Ramos (cell line): ENCODE data around the gene CHRNB1.

ENCODE experiments used
- in situ Hi-C: fragments of 300-500 bp; cut with MboI; formaldehyde crosslinking; loops from one replicate; pipeline ENCODE4 v1.14.3; 2022; ENCODE audit warnings: low sequenced_read_pairs; ENCODE audit not compliant: unreplicated experiment

Gene CHRNB1

GRCh38 chr17:7436556-7437368 is 8.1 kb upstream of the CHRNB1 start:
- in situ Hi-C loops = no loop called here

GRCh38 chr17:7437369-7437863 is 7.4 kb upstream of the CHRNB1 start:
- in situ Hi-C loops = no loop called here

- in situ Hi-C loops = no loop called here
Measured at GRCh38 chr17:7437950-7438614, 6.8 kb upstream of the CHRNB1 start.

DNA sequence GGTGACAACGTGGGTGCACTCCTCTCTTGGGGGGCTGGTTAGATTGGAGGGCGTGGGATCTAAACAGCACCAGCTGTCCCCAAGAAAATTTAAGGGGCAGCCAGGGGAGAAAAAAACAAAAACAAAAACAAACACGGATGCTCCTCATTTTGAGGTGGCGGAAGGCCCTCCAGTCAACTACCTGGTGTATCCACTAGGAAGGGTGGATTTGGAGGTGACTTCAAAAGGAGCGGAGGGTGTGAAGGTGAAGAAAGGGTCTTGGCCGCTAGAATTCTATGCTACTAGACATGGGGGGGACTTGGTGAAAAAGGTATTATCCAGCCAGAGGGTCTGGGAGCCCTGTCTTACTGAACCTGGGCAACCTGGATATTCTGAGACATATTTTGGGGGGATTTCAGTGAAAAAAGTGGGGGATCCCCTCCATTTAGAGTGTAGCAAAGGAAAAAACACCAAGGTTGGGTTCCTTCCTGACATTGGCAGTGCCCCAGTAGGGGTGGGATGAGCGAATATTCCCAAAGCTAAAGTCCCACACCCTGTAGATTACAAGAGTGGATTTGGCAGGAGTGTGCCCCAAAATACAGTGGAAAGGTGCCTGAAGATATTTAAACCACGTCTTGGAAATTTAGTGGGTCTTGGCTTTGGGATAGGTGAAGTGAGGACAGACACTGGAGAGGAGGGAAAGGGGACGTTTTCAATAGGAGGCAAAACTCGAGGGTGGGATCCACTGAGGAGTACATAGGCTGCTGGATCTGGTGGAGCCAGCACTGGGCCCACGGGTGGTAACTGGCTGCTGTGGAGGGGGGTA is 6.0 kb upstream of the CHRNB1 start:
- in situ Hi-C loops = no loop called here

- in situ Hi-C loops = no loop called here
Measured at GRCh38 chr17:7439462-7440112, 5.3 kb upstream of the CHRNB1 start, which contains the start of gene FGF11. Gene FGF11 (plus strand): TSS chr17:7439512. CDS start chr17:7439621, 109 bp downstream.

DNA sequence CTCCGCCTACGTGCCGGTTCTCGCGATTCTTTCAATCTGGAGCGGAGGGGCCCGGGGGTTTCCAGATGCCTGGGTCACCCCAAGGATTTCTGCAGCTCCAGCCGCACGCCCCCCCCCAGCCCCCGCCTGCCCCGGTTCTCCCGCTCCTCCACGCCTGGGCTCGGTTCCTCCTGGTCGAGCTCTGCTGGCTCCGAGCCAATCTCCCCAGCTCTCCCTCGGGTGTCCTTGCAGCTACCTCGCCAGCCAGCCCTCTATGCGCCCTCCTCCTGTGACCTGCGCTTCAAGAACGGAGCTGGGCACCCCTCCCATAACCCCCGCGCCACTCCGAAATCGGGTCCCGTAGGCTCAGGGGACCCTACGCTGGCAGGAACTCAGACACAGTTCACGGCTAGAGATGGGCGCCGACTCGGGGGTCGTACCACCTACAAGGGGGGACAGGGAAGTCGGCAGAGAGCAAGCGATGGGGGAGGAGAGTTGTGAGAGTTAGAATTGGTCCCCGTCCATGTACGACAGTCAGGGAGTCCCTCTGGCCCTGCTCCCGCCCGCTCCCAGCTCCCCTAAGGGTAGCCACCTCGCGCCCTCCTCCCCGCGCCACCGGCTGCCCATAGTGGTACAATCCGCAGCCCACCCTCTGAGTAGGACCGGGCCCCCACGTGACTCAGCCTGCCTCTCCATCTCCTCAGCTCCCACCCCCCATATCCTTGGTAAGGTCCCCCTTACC is 4.6 kb upstream of the CHRNB1 start:
- in situ Hi-C loops = no loop called here

DNA sequence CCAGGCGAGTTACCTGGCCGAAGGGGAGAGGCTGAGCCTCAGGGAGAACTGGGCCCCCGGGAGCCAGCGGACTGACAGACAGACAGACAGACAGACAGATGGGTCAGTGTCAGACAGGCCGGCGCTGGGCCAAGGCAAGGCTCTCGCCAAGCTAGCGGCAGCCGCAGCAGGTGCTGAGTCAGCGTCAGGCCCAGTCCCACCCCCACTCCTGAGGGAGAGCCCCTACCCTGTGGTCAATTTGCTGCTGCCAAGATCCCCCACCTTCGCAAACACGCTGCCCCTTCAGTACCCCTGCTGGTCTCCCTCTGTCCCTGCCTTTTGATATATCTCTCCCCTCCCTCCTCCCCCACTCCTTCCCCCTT is 4.0 kb upstream of the CHRNB1 start:
- in situ Hi-C loops = no loop called here

DNA sequence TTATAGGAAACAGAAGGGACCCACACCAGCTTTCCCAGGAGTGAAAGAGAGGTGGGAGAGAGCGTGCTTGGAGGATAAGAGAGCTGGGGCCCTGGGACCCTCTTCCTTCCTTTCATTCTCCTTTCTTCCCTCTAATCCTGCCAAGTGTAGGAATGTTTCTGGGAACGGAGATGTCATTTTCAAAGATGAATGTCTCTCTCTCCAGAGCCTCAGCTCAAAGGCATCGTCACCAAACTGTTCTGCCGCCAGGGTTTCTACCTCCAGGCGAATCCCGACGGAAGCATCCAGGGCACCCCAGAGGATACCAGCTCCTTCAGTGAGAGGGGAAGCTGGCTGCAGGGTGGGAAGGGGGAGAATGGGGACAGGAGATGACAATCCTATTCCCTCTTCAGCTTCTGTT is 3.6 kb upstream of the CHRNB1 start:
- in situ Hi-C loops = no loop called here

DNA sequence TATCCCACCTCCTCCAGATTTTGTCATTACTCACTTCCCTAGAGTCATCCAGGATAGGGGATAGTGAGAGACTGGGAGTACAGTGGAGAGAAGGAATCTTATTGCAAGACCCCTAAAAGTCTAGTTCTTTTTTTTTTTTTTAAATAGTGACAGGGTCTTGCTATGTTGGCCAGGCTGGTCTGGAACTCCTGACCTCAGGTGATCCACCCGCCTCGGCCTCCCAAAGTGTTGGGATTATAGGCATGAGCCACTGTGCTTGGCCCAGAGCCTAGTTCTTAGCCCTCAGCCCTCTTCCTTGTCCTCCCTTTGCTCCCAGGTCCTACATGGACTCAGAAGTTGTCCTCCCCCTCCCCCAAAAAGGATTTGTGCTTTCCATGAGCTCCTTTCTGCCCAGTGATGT is 2.7 kb upstream of the CHRNB1 start:
- in situ Hi-C loops = no loop called here

- in situ Hi-C loops = no loop called here
Measured at GRCh38 chr17:7443499-7444485, 1.1 kb upstream of the CHRNB1 start.

DNA sequence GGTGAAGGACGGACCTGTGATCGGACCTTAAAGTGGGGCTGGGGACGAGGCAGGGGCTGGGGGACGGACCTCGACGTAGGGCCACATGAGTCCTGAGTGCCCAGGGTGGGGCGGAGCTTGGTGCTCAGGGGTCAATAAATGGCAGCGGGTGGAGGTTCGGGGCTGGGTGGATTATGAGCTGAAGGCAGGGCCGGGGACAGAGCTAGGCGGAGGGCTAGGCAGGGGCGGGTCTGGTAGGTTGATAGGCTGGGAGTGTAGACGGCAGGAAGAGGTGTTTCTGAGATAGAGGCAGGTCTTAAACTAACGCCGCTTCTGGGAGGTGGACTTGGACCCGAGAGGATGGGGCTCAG is 733 bp downstream of the CHRNB1 start:
- in situ Hi-C loops = no loop called here

- in situ Hi-C loops = no loop called here
Measured at GRCh38 chr17:7448461-7448860, 3.6 kb downstream of the CHRNB1 start.

DNA sequence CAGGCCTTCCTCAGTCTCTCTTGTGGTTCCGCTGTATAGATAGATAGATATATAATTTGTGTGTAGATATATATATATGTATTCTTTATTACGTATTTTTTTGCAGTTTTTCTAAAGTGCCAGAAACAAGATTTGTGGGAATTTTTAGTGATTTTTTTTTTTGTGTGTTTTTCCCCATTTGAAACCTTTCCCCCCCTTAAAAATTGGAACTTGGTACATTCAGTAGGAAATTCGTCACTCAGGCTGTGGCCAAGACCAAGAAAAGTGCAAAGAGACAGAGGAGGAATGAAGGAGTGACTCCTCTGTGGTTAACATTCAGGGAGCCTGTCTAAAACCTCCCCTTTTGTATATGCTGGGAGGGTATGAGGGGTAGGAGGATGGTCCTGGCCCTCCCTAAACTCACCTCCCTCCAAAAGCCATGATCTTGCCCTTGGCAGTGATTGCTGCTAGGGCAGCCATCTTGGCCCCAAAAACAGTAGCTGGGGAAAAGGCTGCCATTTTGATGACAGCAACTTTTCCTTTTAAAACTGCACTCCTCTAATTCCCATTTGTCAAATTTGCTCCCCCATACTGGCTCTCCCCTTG is 15.2 kb downstream of the CHRNB1 start:
- in situ Hi-C loops = no loop called here

- in situ Hi-C loops = no loop called here
Measured at GRCh38 chr17:7460850-7461660, 16.2 kb downstream of the CHRNB1 start.

DNA sequence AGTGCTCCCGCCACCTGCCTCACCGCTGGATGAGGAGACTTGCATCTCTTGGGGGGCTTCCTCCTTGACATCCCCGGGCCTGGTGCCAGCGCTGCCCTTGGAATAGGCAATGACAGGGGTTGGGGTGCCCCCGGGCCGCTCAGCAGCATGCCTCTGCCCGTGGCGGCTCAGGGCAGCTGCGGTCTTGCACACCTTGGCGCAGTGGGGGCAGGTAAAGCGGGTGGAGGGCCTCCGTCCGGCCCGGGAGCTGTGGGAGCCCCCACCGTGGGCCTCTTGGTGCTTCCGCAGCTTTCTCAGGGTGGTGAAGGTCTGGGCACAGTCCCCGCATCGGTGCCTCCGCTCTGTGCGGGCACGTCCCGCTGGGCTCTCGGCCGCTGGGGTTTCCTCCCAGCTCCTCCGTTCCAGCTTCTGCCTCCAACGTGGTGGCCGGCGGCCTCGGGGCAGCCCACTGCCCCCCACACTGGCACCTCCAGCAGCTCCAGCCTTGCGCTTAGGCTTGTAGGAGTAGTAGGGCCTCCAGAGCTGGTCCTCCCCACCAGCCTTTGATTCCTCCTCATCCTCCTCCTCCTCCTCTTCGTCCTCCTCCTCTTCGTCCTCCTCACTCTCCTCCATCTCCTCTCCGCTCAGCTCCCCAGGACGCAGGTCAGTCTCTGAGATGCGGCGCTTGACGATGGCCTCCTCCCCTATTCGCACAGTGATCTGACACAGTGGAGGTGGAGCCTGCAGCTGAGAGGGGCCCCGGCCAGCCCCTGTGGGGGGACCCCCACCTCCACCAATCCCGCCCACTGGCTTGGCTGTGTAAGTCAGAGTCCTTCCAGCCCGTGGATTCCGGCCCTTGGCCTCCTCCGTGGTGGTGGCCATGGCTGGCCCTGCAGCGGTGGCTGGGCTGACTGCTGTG is 17.9 kb downstream of the CHRNB1 start:
- in situ Hi-C loops = no loop called here

GRCh38 chr17:7463372-7463846 is 18.5 kb downstream of the CHRNB1 start:
- in situ Hi-C loops = no loop called here
